HFF-Myc (cell line): ENCODE data around the gene CD2AP.

ENCODE experiments used
- DNase-seq: peaks from one replicate; pipeline ENCODE4 v3.0.0-alpha.2; 2011; ENCODE audit warnings: low read depth; ENCODE audit errors: extremely low read depth
- H3K4me3 ChIP-seq: replicated peaks from 2 replicates; pipeline ENCODE4 v1.5.1; 2011; ENCODE audit warnings: low read depth, mild to moderate bottlenecking, control low read depth, low read length
- TF ChIP-seq, protein P1 (sequence below): IDR thresholded peaks from 2 replicates; pipeline ENCODE4 v1.5.1; 2012; ENCODE audit warnings: mild to moderate bottlenecking, low read depth, low read length, control low read depth; ENCODE audit errors: missing control alignments

Gene CD2AP

DNA sequence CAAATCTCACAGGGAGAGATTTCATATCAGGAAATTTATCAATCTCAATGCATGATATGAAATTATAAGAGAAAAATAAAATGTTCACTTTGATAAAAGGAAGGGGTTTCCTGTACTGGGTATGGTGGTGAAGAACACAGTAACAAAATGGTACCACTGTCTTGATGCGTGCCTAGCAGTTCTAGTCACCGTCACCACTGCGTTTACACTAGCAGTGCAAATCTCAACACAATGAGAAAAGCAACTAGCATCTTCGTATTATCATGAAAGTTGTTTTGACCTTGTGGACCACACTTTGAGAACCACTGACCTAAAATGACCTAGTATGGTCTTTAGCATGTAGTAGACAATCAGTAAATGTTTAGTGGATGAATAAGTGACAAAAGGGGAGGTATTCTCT lies 152.4 kb downstream of the CD2AP start:
- no peak for DNase-seq
- no peak overlapping the region for H3K4me3 ChIP-seq
- TF ChIP-seq, protein P1, sequence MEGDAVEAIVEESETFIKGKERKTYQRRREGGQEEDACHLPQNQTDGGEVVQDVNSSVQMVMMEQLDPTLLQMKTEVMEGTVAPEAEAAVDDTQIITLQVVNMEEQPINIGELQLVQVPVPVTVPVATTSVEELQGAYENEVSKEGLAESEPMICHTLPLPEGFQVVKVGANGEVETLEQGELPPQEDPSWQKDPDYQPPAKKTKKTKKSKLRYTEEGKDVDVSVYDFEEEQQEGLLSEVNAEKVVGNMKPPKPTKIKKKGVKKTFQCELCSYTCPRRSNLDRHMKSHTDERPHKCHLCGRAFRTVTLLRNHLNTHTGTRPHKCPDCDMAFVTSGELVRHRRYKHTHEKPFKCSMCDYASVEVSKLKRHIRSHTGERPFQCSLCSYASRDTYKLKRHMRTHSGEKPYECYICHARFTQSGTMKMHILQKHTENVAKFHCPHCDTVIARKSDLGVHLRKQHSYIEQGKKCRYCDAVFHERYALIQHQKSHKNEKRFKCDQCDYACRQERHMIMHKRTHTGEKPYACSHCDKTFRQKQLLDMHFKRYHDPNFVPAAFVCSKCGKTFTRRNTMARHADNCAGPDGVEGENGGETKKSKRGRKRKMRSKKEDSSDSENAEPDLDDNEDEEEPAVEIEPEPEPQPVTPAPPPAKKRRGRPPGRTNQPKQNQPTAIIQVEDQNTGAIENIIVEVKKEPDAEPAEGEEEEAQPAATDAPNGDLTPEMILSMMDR, result no peak

DNA sequence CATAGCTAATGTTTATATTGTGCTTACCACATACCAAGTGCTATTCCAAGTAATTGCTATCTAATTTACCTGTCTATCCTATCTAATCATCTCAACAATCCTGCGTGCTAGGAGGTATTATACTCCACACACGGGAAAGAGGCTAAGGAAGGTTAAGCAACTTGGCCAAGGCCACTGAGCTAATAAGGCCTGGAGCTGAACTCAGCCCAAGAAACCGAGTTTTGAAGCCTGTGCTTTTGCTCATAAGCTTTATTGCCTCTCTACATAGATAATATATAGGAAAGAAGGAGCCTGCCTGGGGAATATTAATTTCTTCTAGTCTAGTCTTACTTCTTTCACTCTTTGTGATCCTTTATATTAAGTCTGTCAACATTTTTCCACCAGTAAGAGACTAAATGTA lies 153.0 kb downstream of the CD2AP start:
- no peak overlapping the region for H3K4me3 ChIP-seq
- TF ChIP-seq, protein P1, result no peak
- no peak for DNase-seq

DNA sequence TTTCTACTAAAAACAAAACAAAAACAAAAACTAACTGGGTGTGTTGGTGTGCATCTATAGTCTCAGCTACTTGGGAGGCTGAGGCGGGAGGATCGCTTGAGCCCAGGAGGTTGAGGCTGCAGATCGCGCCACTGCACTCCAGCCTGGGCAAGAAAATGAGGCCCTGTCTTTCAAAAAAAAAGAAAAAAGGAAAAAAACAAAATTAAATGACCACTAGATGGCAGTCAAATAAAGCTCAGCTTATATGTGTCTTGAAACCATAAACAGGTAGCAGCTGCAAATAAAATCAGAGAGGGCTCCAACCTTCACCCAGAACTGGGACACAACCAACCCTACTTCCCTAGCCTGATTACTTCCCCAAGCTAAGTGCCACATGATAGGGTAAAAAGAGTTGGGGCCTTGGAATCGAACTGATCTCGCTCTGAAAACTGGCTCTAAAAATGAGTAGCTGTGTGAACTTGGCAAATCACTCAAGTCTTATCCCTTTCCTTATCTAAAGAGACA lies 153.7 kb downstream of the CD2AP start:
- DNase-seq, result peak; percentile 33
- H3K4me3 ChIP-seq, result no peak overlapping the region
- TF ChIP-seq, protein P1, result peak; percentile 30

DNA sequence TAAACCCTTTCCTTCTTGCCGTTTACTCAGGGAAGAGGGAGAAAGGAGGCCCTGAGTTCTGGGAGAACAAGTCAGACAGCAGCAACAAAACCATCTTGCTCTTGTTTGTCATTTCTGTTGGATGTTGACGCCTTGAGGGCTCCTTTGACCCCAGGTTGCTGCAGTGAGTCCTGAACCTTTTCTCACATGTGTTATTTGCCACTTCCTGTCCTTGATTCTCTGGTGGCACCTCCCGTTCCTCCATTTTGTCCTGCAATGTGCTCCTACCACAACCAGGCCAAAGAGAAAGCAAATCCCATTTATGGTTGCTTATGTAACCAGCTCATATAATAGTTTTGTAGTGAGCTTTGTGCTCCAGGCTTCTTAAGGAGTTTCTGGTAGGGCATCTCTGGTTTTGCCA lies 154.2 kb downstream of the CD2AP start:
- TF ChIP-seq, protein P1, result no peak
- no peak overlapping the region for H3K4me3 ChIP-seq
- no peak for DNase-seq

DNA sequence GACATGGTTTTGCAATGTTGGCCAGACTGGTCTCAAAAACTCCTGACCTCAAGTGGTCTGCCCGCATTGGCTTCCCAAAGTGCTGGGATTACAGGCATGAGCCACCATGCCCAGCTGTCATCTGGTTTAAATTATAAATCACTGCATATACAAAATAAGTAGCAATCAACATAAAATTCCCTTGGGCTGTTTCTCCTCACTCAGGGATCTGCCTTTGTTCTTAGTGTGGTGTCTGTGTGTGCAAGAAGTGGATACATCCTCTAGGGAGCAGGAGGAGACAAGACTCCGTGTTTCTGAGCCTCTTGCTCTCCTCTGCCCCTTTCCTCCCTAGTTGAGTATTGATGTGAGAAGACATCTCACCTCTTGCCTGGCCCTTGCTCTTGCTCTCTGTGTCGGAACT lies 155.6 kb downstream of the CD2AP start:
- TF ChIP-seq, protein P1, result no peak
- DNase-seq, result no peak
- H3K4me3 ChIP-seq, result no peak overlapping the region

DNA sequence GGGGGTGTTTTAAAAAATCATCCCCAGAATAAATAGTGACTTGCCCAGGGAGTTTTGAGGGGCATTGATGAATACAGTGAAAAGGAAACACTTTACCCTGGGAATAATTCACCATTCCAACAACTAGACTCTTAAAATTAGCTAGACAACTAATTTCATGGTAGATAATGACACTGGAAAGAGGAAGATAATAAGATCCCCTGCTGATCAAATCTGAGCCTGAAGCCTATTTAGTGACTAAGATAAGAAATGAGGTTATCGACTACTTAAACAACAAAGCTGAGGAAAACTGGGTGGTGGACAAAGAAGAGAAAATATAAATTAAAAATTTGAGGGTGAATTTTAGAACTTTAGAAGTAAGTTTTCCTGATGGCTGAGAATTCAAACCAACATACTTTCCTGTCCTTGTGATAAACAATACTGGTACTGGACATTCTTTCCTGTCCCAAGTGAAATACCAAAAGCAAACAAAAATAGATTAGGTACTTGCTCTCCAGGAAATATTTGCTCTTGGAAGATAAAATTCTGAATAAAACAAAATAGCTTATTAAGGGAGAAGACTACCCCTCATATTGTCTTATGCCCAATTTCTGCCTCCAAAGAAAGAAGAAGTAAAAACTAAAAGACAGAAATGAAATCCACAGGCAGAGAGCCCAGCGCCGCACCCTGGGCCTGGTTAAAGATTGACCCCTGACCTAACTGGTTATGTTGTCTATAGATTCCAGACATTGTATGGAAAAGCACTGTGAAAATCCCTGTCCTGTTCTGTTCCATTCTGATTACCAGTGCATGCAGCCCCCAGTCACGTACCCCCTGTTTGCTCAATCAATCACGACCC lies 156.8 kb downstream of the CD2AP start:
- H3K4me3 ChIP-seq, result no peak overlapping the region
- no peak for DNase-seq
- TF ChIP-seq, protein P1, result no peak

DNA sequence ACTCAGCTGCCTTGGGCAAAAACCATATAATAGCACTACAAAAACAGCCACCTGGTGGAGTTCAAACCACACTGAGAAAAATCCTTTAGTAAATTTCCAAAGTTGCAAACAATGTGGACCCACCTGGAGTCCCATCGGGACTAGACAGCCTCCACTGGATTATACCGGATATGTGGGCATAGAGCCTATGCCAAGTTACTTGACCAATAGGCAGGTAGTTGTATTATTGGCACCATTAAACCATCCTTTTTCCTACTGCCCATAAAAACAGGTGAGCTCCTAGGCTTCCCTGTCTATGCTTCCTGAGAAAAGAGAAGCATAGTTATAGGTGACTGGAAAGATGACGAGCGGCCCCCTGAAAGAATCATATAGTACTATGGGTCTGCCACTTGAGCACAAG lies 169.1 kb downstream of the CD2AP start:
- no peak overlapping the region for H3K4me3 ChIP-seq
- TF ChIP-seq, protein P1, result no peak
- DNase-seq, result no peak
